WTC11 (cell line): ENCODE data around the gene C1orf185. TPM values are rescaled to one million over a fixed set of nuclear protein-coding genes. Genes with fewer than 3 reads are reported as not detected.

Experiments
- ATAC-seq: fragments of 200-7000 bp; cut with Tn5 transposase; 2 replicates; pipeline ENCODE4 v1.10.0; 2021; ENCODE audit warnings: mild to moderate bottlenecking, moderate library complexity
- CTCF ChIA-PET: fragments of 300-600 bp; sonication (Branson Sonifier 250); formaldehyde crosslinking; loops from one replicate; lab custom pipeline; 2021; ENCODE audit warnings: antibody characterized with exemption; lab: Charles Lee
- POLR2A ChIA-PET: fragments of 350-600 bp; sonication (Branson Sonifier 250); formaldehyde crosslinking; loops from one replicate; lab custom pipeline; 2021; ENCODE audit warnings: antibody characterized with exemption; lab: Charles Lee
- DNase-seq: peaks from one replicate; pipeline ENCODE4 v3.0.0; 2021; ENCODE audit warnings: low spot score
- H3K27ac Mint-ChIP-seq: 2 replicates; pipeline ENCODE4 v1.8.0; 2021; ENCODE audit warnings: mixed read lengths
- H3K27me3 Mint-ChIP-seq: 2 replicates; pipeline ENCODE4 v1.8.0; 2021; ENCODE audit warnings: low read depth, mild to moderate bottlenecking, moderate library complexity, mixed read lengths
- H3K36me3 Mint-ChIP-seq: 2 replicates; pipeline ENCODE4 v1.8.0; 2021; ENCODE audit warnings: mixed read lengths
- H3K4me1 Mint-ChIP-seq: 2 replicates; pipeline ENCODE4 v1.8.0; 2022; ENCODE audit warnings: mixed read lengths
- H3K4me3 Mint-ChIP-seq: 2 replicates; pipeline ENCODE4 v1.8.0; 2021; ENCODE audit warnings: mild to moderate bottlenecking, moderate library complexity, mixed read lengths
- H3K9me3 Mint-ChIP-seq: 2 replicates; pipeline ENCODE4 v1.8.0; 2021; ENCODE audit warnings: mixed read lengths
- ARID4B ChIP-seq: sonication (generic); formaldehyde crosslinking; IDR thresholded peaks from 2 replicates; pipeline ENCODE4 v1.8.0; 2023; ENCODE audit warnings: missing genetic modification reagents, mild to moderate bottlenecking, borderline replicate concordance
- GRHL2 ChIP-seq: fragments of 250-450 bp; sonication (Bioruptor Pico); IDR thresholded peaks from 2 replicates; pipeline ENCODE4 v1.8.0; 2022; ENCODE audit warnings: mild to moderate bottlenecking, moderate library complexity; ENCODE audit not compliant: insufficient replicate concordance, severe bottlenecking
- JAZF1 ChIP-seq: fragments of 250-450 bp; sonication (Bioruptor Pico); IDR thresholded peaks from 2 replicates; pipeline ENCODE4 v1.9.0; 2021; ENCODE audit warnings: moderate library complexity, mild to moderate bottlenecking, inconsistent platforms
- MYBL2 ChIP-seq: sonication (generic); formaldehyde crosslinking; IDR thresholded peaks from 2 replicates; pipeline ENCODE4 v1.8.1; 2023; ENCODE audit warnings: mild to moderate bottlenecking, moderate library complexity, missing genetic modification reagents
- PRDM15 ChIP-seq: sonication (generic); formaldehyde crosslinking; IDR thresholded peaks from 2 replicates; pipeline ENCODE4 v1.8.0; 2022; ENCODE audit warnings: missing genetic modification reagents
- PREB ChIP-seq: sonication (generic); formaldehyde crosslinking; IDR thresholded peaks from 2 replicates; pipeline ENCODE4 v1.8.1; 2022; ENCODE audit warnings: mild to moderate bottlenecking, missing genetic modification reagents, moderate library complexity, borderline replicate concordance
- PRRX2 ChIP-seq: fragments of 250-450 bp; sonication (Bioruptor Pico); IDR thresholded peaks from 2 replicates; pipeline ENCODE4 v1.8.0; 2021; ENCODE audit warnings: mild to moderate bottlenecking
- RELA ChIP-seq: sonication (generic); formaldehyde crosslinking; IDR thresholded peaks from 2 replicates; pipeline ENCODE4 v1.8.1; 2022; ENCODE audit warnings: missing genetic modification reagents, mild to moderate bottlenecking, borderline replicate concordance
- ZNF219 ChIP-seq: sonication (generic); formaldehyde crosslinking; IDR thresholded peaks from 2 replicates; pipeline ENCODE4 v1.8.0; 2023; ENCODE audit warnings: missing genetic modification reagents, mild to moderate bottlenecking, borderline replicate concordance
- ZNF423 ChIP-seq: fragments of 250-450 bp; sonication (Bioruptor Pico); IDR thresholded peaks from 2 replicates; pipeline ENCODE4 v2.1.2; 2022; ENCODE audit warnings: mild to moderate bottlenecking, moderate library complexity
- ZNF532 ChIP-seq: fragments of 250-450 bp; sonication (Bioruptor Pico); IDR thresholded peaks from 2 replicates; pipeline ENCODE4 v1.9.0; 2021; ENCODE audit warnings: mild to moderate bottlenecking, borderline replicate concordance
- total RNA-seq: library from RNA; stranded (reverse); gene quantifications from 3 replicates; pipeline ENCODE4 v1.2.3, GENCODE V29; 2021

The C1orf185 gene
- total RNA-seq, 1 experiment from 2014 or later: not detected

GRCh38 chr1:51115714-51116404 lies 13.8 kb downstream of the C1orf185 start (continued):
- TF ChIP-seq PRDM15 (CRISPR knock-in tag) (no peak), ZNF219 (no peak)

GRCh38 chr1:51119331-51119730 lies 17.3 kb downstream of the C1orf185 start:
- Mint-ChIP-seq H3K36me3 (no peaks in the 10 kb centered on the region), H3K27me3 (peaks cover 2% of the 10 kb centered on the region), H3K4me3 (no peak overlapping the region), H3K4me1 (no peaks in the 10 kb centered on the region), H3K27ac (no peak overlapping the region), H3K9me3 (peaks cover under 1% of the 10 kb centered on the region)
- no peak for TF ChIP-seq ZNF423 (CRISPR knock-in tag)
- TF ChIP-seq ARID4B (CRISPR knock-in tag): no peak
- TF ChIP-seq PRRX2 (CRISPR knock-in tag): no peak
- TF ChIP-seq PRDM15 (CRISPR knock-in tag): no peak
- TF ChIP-seq JAZF1 (CRISPR knock-in tag): no peak
- TF ChIP-seq PREB (CRISPR knock-in tag): no peak
- DNase-seq (no peak), ATAC-seq (no peak)
- CTCF ChIA-PET: no interaction called here
- POLR2A ChIA-PET: no interaction called here

GRCh38 chr1:51120629-51121028 lies 18.6 kb downstream of the C1orf185 start:
- POLR2A ChIA-PET: no interaction called here
- H3K27ac Mint-ChIP-seq: no peak overlapping the region
- CTCF ChIA-PET: no interaction called here
- ATAC-seq: no peak
- H3K4me1 Mint-ChIP-seq: no peaks in the 10 kb centered on the region
- H3K36me3 Mint-ChIP-seq: no peaks in the 10 kb centered on the region
- no peak overlapping the region for H3K4me3 Mint-ChIP-seq
- H3K9me3 Mint-ChIP-seq: peaks cover 10% of the 10 kb centered on the region
- no peak for DNase-seq
- peaks cover 2% of the 10 kb centered on the region for H3K27me3 Mint-ChIP-seq
- TF ChIP-seq MYBL2 (no peak), RELA (no peak), JAZF1 (CRISPR knock-in tag) (no peak), ZNF532 (CRISPR knock-in tag) (no peak), GRHL2 (CRISPR knock-in tag) (no peak)
